ENCODE data around the gene METTL16.

GRCh38 chr17:2445638-2446037, 66.0 kb downstream of the METTL16 start:
- no peak for TF ChIP-seq CTCF (IDR thresholded peaks at IDR 0.05)
- TF ChIP-seq POLR2A (IDR thresholded peaks at IDR 0.05), result no peak

Measured in heart left ventricle (tissue), 13 donors.